GM21723 (cell line): Measurements from ENCODE around the gene OR10AG1.

Source experiments
- ATAC-seq: cut with Tn5 transposase; IDR thresholded peaks from one replicate; pipeline ENCODE4 v1.9.1; 2021; ENCODE audit warnings: mild to moderate bottlenecking, moderate library complexity; ENCODE audit not compliant: unreplicated experiment

OR10AG1 gene, protein sequence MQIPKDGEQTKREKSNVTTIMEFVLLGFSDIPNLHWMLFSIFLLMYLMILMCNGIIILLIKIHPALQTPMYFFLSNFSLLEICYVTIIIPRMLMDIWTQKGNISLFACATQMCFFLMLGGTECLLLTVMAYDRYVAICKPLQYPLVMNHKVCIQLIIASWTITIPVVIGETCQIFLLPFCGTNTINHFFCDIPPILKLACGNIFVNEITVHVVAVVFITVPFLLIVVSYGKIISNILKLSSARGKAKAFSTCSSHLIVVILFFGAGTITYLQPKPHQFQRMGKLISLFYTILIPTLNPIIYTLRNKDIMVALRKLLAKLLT

DNA sequence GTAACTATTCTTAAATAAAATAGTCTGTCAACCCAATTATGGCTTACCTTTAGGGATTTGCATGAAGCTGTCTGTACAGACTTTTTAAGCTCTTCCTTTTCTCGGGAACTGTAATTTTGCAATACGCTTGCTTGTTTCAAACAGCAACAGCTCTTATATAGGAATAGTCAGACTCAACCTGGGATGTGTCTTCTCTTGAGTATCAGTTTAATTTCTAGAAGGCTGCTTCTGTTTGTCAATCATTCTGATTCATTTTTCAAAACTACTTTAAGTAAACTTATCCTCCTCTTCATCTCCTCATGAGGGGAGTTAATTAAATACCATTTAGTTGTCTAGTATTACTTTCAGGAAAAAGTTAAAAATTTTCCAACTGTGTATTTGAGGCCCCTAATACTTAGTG is at the start of gene OR10AG1:
OR10AG1 (minus strand) TSS at position 101 of the 400 bp plus-strand sequence; CDS start at position 63, 38 bp downstream.
- ATAC-seq, result no peak

DNA sequence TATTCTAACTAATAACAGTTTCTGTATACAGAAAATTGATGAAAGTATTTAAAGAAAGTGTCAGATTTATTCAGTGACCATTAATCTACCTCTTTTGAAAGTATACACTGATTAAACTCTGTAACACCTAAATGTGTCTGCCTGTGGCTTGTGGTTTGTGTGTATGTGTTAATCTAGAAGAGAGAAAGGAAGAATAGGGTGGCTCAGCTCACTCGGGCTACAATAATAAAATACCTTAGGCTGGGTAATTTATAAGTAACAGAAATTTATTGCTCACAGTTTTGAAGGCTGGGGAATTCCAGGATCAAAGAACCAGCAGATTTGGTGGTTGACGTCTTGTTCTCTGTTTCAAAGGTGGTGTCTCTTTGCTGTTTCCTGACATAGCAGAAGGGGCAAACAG is 44.1 kb upstream of the OR10AG1 start:
- no peak for ATAC-seq

DNA sequence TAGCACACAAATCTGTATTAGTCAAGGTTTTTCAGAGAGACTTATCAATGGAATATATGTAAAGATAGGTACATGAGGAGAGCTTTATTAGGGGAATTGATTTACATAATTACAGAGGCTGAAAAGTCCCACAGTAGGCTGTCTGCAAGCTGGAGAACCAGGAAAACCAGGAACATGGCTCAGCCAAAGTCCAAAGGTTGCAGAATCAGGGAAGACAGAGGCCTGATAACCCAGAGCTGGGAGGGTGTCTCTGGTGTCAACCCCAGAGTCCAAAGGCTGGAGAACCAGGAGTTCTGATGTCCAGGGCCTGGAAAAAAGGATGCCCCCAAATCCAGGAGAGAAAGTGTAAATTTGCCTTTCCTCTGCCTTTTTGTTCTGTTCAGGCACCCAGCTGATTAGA is 41.0 kb upstream of the OR10AG1 start:
- no peak for ATAC-seq

DNA sequence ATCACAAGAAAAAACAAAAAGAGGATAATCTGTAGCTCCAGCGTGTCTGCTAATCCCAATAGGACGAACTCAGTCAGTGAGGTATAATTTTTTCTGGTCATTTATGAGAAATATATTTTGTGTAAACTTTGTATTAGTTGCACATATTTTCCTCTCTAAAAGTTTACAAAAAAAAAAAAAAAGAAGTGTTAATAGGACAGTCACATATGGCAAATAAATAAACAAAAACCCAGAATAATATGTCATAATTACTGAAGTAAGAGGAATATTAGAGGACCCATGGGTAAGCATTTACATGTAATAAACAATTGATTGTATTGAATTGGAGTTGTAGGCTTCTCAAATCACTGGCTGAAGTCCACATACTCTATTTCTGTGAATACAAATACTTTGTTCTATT is 24.8 kb upstream of the OR10AG1 start, which contains the start of gene OR5F1:
OR5F1 (minus strand) TSS at position 101 of the 400 bp plus-strand sequence; CDS start at position 101, 0 bp downstream.
- ATAC-seq, result no peak

DNA sequence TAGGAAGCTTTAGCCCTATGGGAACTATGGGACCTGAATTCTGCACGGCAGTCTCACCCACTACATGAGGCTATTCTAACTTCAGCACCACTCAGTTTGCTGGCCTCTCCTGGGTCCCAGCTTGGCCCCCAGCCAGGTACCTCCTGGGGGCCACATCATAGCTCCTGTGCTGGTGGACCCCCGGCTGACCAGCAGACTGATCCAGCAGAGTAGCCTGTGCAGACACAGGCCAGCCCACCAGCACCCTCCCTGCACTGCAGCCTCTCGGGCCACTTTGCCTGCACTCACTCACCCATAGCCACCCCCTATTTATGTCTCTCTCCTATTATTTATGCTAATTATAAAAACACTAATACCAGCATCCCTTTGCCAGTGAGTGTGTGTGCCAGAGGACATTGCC is 1.2 kb upstream of the OR10AG1 start:
- no peak for ATAC-seq

DNA sequence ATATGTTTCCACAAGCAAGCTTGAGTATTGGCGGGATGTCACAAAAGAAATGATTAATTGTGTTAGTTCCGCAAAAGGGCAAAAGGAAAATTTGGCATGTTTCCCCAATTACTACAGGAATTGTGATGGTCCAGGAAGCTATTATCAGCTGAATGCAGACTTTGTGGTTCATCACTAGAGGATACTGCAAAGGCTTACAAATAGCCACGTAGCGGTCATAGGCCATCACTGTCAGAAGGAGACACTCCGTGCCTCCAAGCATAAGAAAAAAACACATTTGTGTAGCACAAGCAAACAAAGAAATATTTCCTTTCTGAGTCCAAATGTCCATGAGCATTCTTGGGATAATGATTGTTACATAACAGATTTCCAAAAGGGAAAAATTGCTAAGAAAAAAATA is 1.8 kb downstream of the OR10AG1 start:
- ATAC-seq, result no peak

DNA sequence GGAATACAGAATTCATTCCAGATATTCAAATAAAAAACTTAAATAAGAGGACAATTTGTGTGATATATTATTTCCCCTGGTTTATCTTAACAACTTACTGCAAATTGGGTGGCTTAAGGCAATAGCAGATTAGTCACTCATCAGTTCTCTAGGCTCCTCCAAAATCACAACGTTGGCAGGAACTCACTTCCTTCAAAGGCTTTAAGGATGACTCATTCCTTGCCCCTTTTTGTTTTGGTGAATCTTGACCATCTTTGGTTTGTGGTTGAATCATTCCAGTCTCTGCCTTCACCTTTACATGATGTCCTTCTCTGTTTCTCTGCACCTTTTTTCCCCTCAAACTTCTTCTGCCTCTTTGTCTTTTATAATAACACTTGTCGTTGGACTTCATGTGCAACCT is 3.4 kb downstream of the OR10AG1 start:
- ATAC-seq, result no peak

DNA sequence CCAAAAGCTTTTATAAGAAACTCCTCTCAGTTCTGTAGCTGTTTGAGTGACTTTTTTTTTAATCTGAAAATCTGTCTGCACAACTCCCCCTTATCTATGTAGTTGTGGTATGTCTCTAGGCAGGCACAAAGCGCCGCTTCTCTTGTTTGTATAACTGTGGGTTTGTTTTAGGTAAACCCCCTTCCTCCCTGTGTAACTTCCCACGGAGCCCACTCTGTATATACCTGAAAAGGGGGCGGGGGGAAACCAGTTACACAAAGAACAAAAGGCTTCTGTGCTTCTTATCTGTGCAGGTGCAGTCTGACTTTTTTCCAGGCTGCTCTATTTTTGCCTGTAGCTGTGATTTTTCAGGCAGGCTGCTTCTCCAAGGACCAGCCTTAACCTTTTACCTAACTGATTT is 13.2 kb downstream of the OR10AG1 start:
- no peak for ATAC-seq

DNA sequence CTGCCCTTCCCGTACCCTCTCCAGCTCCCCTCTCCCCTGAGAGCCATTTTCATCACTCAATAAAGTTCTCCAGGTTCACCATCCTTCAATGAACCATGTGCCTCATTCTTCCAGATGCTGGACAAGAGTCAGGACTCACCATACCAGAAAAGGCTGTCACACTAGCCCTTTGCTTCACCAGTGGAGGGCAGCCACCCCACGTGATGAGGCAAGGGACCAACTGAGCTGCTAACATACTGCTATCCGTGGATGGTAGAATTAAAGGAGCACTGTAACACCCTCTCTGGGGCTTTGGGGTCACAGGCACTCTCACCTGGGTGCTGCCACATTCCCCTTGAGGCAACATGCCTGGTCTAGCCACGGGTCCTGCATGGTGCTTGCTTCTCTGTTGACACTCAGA is 20.4 kb downstream of the OR10AG1 start:
- no peak for ATAC-seq

DNA sequence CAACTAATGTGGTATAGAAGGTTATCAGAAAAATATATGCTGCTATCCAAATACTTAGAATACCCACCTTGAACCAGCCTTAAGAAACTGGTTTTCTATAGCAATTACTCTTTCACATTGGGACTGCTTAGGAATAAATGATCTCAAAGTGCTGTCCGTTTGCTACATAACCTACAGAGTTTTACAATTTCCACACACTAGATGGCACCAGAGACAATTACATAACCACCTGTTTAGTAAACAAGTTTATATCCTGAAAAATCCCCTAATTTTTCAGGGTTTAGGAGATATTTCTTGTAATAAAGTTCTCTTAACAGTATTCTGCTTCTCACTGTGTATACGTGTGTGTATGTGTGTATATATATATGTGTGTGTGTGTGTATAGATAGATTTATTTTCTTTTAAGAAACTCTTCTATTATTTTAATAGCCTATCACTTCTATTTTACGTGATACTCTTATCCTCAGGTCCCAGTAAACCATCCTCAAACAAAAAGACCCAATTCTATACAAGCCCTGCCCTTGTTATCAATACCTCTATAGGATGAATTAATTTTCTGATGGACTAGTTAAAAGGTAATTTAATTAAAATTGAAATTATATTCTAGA is 26.9 kb downstream of the OR10AG1 start:
- no peak for ATAC-seq

DNA sequence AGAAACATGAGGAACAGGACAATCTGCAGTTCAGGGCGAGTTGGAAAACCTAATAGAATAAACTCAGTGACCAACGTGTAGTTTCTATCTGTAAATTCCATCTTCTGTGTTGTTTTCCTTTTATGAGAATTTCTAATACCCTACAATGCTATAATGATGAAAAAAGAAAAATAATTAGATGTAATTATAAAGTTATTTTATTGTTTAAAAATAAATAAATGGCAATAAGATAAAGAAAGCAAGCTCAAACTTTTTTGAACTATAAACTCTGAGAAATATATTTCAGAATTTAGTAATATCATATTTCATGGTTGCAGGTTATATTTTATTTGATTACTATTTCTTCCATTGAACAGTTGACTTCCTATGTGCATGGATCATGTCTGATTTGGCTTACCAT is 33.4 kb downstream of the OR10AG1 start, which contains the start of gene OR5I1:
OR5I1 (minus strand) TSS at position 101 of the 400 bp plus-strand sequence; CDS start at position 101, 0 bp downstream.
- no peak for ATAC-seq

DNA sequence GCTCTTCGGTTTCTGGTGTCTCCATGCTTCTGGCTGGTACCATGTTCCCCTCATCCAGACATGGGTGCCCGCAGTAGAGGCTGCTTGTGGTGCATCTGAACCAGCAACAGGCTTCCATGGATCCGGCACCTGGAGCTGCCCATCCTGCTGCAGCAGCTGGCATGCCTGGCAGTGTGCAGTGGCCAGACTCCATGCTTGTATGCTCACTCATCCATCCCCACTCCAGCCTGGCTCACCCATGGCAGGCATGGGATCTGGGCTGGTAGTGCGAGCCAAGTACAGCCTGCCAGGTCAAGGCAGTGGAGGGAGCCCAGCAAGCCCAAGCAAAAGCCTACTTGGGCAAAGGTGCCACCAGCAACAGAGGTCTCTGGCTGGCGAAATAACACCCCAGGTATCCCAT is 49.2 kb downstream of the OR10AG1 start:
- ATAC-seq, result no peak
